ENCODE data around the gene KLHL1. TPM values are rescaled to one million over a fixed set of nuclear protein-coding genes. Genes with fewer than 3 reads are reported as not detected.
"Not testable (repeated sequence)": the region's sequence is repeated elsewhere in the genome, so short reads cannot be mapped to it uniquely, and the experiment has no call there.

The KLHL1 gene, protein sequence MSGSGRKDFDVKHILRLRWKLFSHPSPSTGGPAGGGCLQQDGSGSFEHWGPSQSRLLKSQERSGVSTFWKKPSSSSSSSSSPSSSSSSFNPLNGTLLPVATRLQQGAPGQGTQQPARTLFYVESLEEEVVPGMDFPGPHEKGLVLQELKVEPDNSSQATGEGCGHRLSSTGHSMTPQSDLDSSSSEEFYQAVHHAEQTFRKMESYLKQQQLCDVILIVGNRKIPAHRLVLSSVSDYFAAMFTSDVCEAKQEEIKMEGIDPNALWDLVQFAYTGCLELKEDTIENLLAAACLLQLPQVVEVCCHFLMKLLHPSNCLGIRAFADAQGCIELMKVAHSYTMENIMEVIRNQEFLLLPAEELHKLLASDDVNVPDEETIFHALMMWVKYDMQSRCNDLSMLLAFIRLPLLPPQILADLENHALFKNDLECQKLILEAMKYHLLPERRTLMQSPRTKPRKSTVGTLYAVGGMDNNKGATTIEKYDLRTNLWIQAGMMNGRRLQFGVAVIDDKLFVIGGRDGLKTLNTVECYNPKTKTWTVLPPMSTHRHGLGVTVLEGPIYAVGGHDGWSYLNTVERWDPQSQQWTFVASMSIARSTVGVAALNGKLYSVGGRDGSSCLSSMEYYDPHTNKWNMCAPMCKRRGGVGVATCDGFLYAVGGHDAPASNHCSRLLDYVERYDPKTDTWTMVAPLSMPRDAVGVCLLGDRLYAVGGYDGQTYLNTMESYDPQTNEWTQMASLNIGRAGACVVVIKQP
- total RNA-seq (2013) = not detected
- not detected for polyA plus RNA-seq
- polyA minus RNA-seq = not detected in 2 replicates
- 0 to 1.5 (median 0) reads per million in 11 experiments for total RNA-seq

DNA sequence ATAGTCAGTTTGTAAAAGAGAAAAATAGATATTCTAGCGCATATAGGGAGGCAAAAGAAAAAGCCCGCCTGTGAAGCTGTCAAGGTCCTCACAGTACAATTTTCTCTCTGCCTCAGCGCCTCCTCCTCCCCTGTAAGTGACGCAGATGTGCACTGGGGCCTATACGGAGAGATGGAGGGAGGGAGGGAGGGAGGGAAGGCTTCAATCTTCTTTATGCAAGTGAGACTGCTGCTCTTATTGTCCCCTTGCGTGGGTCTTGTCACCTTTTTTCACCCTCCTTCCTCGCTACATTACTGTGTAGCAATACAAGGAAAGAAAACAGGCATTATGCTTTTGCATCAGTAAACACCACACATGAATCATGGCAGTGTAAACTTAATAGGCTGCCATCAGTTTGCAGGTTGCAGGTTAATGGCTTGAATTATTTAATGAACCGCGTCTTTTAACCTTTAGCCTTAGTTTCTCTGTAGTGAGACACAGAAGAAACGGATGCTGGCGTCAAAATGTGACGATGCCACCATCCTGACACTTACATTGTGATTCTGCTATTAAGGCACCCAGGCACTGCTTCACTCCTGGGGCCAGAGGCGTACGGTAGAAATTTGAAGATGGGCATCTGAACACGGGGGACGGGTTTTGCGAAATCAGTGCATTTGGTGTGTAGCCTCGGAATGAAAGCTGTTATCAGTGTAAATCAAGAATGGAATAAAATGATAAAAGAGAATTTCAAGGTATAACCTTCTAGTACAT, at the start of gene KLHL1:
Gene KLHL1, minus strand, starts transcription at position 97 of the 750 bp plus-strand sequence. CDS start 753 bp downstream, outside the sequence.
- H3K4me1 Mint-ChIP-seq = no peaks in the 10 kb centered on the region
- Histone ChIP-seq H2AFZ (ENCODE audit: insufficient read depth, low read depth, low read length, poor library complexity, severe bottlenecking) (no peak within 1 kb of the TSS), H3K4me3 (replicated peaks in 1 of 3; ENCODE audit: low read depth in 2 of 3, low read length in 3 of 3) (no peak within 1 kb of the TSS), H3K4me2 (replicated peaks; ENCODE audit: extremely low read depth, low read length, poor library complexity, severe bottlenecking) (no peak within 1 kb of the TSS), H3K36me3 (replicated peaks in 1 of 2; ENCODE audit: control insufficient read depth in 1 of 2, insufficient read depth in 2 of 2, low read length in 2 of 2) (no peaks in the 10 kb centered on the region), H3K27ac (ENCODE audit: low read depth in 1 of 2, low read length in 2 of 2) (no peak within 1 kb of the TSS), H3K9me3 (replicated peaks in 1 of 2; ENCODE audit: control insufficient read depth in 1 of 2, insufficient read depth in 1 of 2, low read length in 2 of 2) (no peaks in the 10 kb centered on the region), H3K79me2 (ENCODE audit: insufficient read depth, low read length) (no peaks in the 10 kb centered on the region), H4K20me1 (ENCODE audit: insufficient read depth, low read length) (no peaks in the 10 kb centered on the region), H3K27me3 (ENCODE audit: control insufficient read depth in 2 of 2, insufficient read depth in 2 of 2, low read length in 2 of 2) (peaks cover 0 to 7% of the 10 kb centered on the region in 2 donors), H3K9ac (ENCODE audit: insufficient read depth, low read length, poor library complexity, severe bottlenecking) (no peak within 1 kb of the TSS), H3K4me1 (ENCODE audit: control insufficient read depth in 1 of 2, insufficient read depth in 2 of 2, low read length in 2 of 2) (no peaks in the 10 kb centered on the region)
- DNase-seq = no peak
- no peak within 1 kb of the TSS for H3K27ac Mint-ChIP-seq
- no peaks in the 10 kb centered on the region for H3K36me3 Mint-ChIP-seq
- WGBS (ENCODE audit: insufficient coverage) = 79% methylated on average over 8 of the region's 18 CpGs
- TF ChIP-seq, protein P1, sequence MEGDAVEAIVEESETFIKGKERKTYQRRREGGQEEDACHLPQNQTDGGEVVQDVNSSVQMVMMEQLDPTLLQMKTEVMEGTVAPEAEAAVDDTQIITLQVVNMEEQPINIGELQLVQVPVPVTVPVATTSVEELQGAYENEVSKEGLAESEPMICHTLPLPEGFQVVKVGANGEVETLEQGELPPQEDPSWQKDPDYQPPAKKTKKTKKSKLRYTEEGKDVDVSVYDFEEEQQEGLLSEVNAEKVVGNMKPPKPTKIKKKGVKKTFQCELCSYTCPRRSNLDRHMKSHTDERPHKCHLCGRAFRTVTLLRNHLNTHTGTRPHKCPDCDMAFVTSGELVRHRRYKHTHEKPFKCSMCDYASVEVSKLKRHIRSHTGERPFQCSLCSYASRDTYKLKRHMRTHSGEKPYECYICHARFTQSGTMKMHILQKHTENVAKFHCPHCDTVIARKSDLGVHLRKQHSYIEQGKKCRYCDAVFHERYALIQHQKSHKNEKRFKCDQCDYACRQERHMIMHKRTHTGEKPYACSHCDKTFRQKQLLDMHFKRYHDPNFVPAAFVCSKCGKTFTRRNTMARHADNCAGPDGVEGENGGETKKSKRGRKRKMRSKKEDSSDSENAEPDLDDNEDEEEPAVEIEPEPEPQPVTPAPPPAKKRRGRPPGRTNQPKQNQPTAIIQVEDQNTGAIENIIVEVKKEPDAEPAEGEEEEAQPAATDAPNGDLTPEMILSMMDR (IDR thresholded peaks at IDR 0.05) = no peak
- H3K9me3 Mint-ChIP-seq = peaks cover 0 to 5% (median 2%) of the 10 kb centered on the region in 7 donors
- H3K4me3 Mint-ChIP-seq = no peak within 1 kb of the TSS
- H3K27me3 Mint-ChIP-seq (ENCODE audit: low read depth in 3 of 3) = peaks cover 4 to 20% (median 12%) of the 10 kb centered on the region in 3 donors
- intact Hi-C loops (cut with micrococcal nuclease) = no loop called here

GRCh38 chr13:70142658-70143057, 34.4 kb upstream of the KLHL1 start:
- H3K9ac ChIP-seq (ENCODE audit: insufficient read depth, low read length, poor library complexity, severe bottlenecking); H3K27me3 Mint-ChIP-seq (ENCODE audit: low read depth in 3 of 3); DNase-seq; H3K4me3 ChIP-seq (replicated peaks in 1 of 3; ENCODE audit: low read depth in 2 of 3, low read length in 3 of 3); H3K36me3 ChIP-seq (replicated peaks in 1 of 2; ENCODE audit: control insufficient read depth in 1 of 2, insufficient read depth in 2 of 2, low read length in 2 of 2); H3K27me3 ChIP-seq (ENCODE audit: control insufficient read depth in 2 of 2, insufficient read depth in 2 of 2, low read length in 2 of 2); H3K4me1 Mint-ChIP-seq; H4K20me1 ChIP-seq (ENCODE audit: insufficient read depth, low read length); H3K4me3 Mint-ChIP-seq; H3K27ac Mint-ChIP-seq; H3K79me2 ChIP-seq (ENCODE audit: insufficient read depth, low read length); H3K36me3 Mint-ChIP-seq; H3K4me1 ChIP-seq (ENCODE audit: control insufficient read depth in 1 of 2, insufficient read depth in 2 of 2, low read length in 2 of 2); H3K27ac ChIP-seq (ENCODE audit: low read depth in 1 of 2, low read length in 2 of 2); intact Hi-C loops (cut with micrococcal nuclease); H2AFZ ChIP-seq (ENCODE audit: insufficient read depth, low read depth, low read length, poor library complexity, severe bottlenecking); H3K4me2 ChIP-seq (replicated peaks; ENCODE audit: extremely low read depth, low read length, poor library complexity, severe bottlenecking); H3K9me3 ChIP-seq (replicated peaks in 1 of 2; ENCODE audit: control insufficient read depth in 1 of 2, insufficient read depth in 1 of 2, low read length in 2 of 2); H3K9me3 Mint-ChIP-seq: not testable (repeated sequence)
- 87% methylated on average over 3 of the region's 12 CpGs for WGBS (ENCODE audit: insufficient coverage)
